ENCODE data around the gene BAIAP2. TPM values are rescaled to one million over a fixed set of nuclear protein-coding genes. Genes with fewer than 3 reads are reported as not detected.

The BAIAP2 gene
- total RNA-seq, 1 donor from 2014 or later: 48.7 TPM

- DNase-seq (ENCODE audit: low spot score): no peak
These were observed 88.4 kb downstream of the BAIAP2 start for GRCh38 chr17:81123052-81124048.

GRCh38 chr17:81124377-81124776 is 89.4 kb downstream of the BAIAP2 start:
- no peak for DNase-seq (ENCODE audit: low spot score)

GRCh38 chr17:81125573-81126081 is 90.7 kb downstream of the BAIAP2 start:
- DNase-seq (ENCODE audit: low spot score): no peak

GRCh38 chr17:81126281-81127132 is 91.6 kb downstream of the BAIAP2 start:
- no peak for DNase-seq (ENCODE audit: low spot score)

GRCh38 chr17:81127133-81127455 is 92.1 kb downstream of the BAIAP2 start:
- no peak for DNase-seq (ENCODE audit: low spot score)

- DNase-seq (ENCODE audit: low spot score): no peak
These were observed 92.7 kb downstream of the BAIAP2 start for GRCh38 chr17:81127526-81128177.

GRCh38 chr17:81128338-81128737 is 93.4 kb downstream of the BAIAP2 start:
- DNase-seq (ENCODE audit: low spot score): no peak

GRCh38 chr17:81128774-81129173 is 93.8 kb downstream of the BAIAP2 start:
- DNase-seq (ENCODE audit: low spot score): no peak

GRCh38 chr17:81129289-81129688 is 94.3 kb downstream of the BAIAP2 start:
- DNase-seq (ENCODE audit: low spot score): no peak

GRCh38 chr17:81129711-81130367 is 94.9 kb downstream of the BAIAP2 start:
- no peak for DNase-seq (ENCODE audit: low spot score)

GRCh38 chr17:81130385-81131361 is 95.7 kb downstream of the BAIAP2 start:
- no peak for DNase-seq (ENCODE audit: low spot score)

GRCh38 chr17:81131486-81132196 is 96.7 kb downstream of the BAIAP2 start:
- no peak for DNase-seq (ENCODE audit: low spot score)

GRCh38 chr17:81132197-81132540 is 97.2 kb downstream of the BAIAP2 start:
- no peak for DNase-seq (ENCODE audit: low spot score)

- no peak for DNase-seq (ENCODE audit: low spot score)
These were observed 98.1 kb downstream of the BAIAP2 start for GRCh38 chr17:81132770-81133723.

- DNase-seq (ENCODE audit: low spot score): no peak
These were observed 99.3 kb downstream of the BAIAP2 start for GRCh38 chr17:81134064-81134781.

GRCh38 chr17:81135505-81136278 is 100.7 kb downstream of the BAIAP2 start:
- no peak for DNase-seq (ENCODE audit: low spot score)

GRCh38 chr17:81136366-81136765 is 101.4 kb downstream of the BAIAP2 start:
- DNase-seq (ENCODE audit: low spot score): no peak

Data from ureter (tissue), 1 donor.